ENCODE results near the gene MAP1B. TPM values are rescaled to one million over a fixed set of nuclear protein-coding genes. Genes with fewer than 3 reads are reported as not detected.

MAP1B gene
- total and polyA plus RNA-seq, 2 of the 4 experiments (the other 2 are of a cell fraction) = 41.1 to 183 TPM

DNA sequence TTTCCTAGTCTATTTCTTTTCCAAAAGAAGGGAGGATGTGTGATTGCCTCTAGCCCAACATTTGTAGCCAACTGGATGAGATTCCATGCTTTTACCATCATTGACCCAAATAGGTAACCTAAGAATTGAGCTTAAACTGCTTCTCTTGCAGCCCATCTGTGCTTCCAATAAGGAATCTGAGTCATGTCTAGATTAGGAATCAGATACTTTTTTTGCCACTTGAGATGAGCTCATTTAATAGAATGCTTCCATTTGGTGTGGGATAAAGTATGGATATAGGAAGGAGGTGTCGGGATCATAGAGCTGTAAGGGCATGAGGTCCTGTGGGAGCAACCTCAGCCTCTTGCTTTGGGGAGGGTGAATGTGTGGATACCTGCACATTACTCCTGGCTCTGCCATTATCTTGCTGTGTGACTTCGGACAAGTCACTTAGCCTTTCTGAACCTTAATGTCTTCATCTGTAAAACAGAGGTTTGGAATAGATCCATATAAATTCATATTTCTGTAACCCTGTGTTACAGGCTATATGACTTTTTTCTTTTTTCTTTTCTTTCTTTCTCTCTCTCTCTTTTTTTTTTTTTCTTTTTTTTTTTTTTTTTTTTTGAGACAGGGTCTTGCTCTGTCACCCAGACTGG, 56.2 kb downstream of the MAP1B start:
- H3K36me3 ChIP-seq (ENCODE audit: control insufficient read depth, insufficient read depth, low read length) = 0 out of 2 replicates have a peak, but pooled peaks cover 2% of the 10 kb centered on the region
- no peak overlapping the region for H4K91ac ChIP-seq (ENCODE audit: insufficient read depth, low read depth, low read length)
- peak overlapping the region; percentile 45 for H2BK5ac ChIP-seq (ENCODE audit: low read depth, low read length, poor library complexity, severe bottlenecking)
- H2AFZ ChIP-seq (replicated peaks; ENCODE audit: low read length, poor library complexity) = no peak overlapping the region
- H2BK15ac ChIP-seq (ENCODE audit: low read depth, low read length) = no peak overlapping the region; the same call in 2 of the 3 replicates
- peak overlapping the region; percentile 56; the same call in 1 of the 2 replicates for H2AK5ac ChIP-seq (ENCODE audit: low read depth, low read length)
- no peak for DNase-seq
- dilution Hi-C loops (cut with HindIII; ENCODE audit: low sequenced_read_pairs, unreplicated experiment) (no loop called here), intact Hi-C loops (cut with micrococcal nuclease) (no loop called here), in situ Hi-C loops (cut with MboI; ENCODE audit: low sequenced_read_pairs) (no loop called here)
- H3K4me1 ChIP-seq (ENCODE audit: control insufficient read depth, insufficient read depth, low read length) = peaks cover 36% of the 10 kb centered on the region
- peak overlapping the region; percentile 60; the same call in 1 of the 2 replicates for H3K23ac ChIP-seq (ENCODE audit: low read depth, low read length)
- peak overlapping the region; percentile 74 for H3K4ac ChIP-seq (ENCODE audit: low read depth, low read length)
- no peaks in the 10 kb centered on the region for H3K27me3 ChIP-seq (ENCODE audit: control insufficient read depth, insufficient read depth, low read length)
- ChIA-PET POLR2A (ENCODE audit: unreplicated experiment) (no interaction called here), CTCF (interaction anchor here (0.6 kb wide), 1 partner anchor 20 kb away, joined by 3 read pairs; no protein-coding TSS in a partner anchor)
- no peaks in the 10 kb centered on the region for H3K9me3 ChIP-seq (ENCODE audit: control insufficient read depth, insufficient read depth, low read length)
- H2BK120ac ChIP-seq (ENCODE audit: low read depth, low read length) = no peak overlapping the region
- H3K4me3 ChIP-seq (ENCODE audit: insufficient read depth, low read depth, low read length) = no peak overlapping the region
- BruUV-seq (replicated peaks) = no TSS peak
- H2AK9ac ChIP-seq (replicated peaks; ENCODE audit: low read depth, low read length, poor library complexity) = no peak overlapping the region
- 0 out of 2 replicates have a peak overlapping the region, but pooled peaks have one; percentile 50 for H3K14ac ChIP-seq (replicated peaks; ENCODE audit: low read depth, low read length)
- H4K5ac ChIP-seq (ENCODE audit: low read depth, low read length) = no peak overlapping the region
- no peak overlapping the region for H3K9ac ChIP-seq (ENCODE audit: low read depth, low read length)
- H3K4me2 ChIP-seq (ENCODE audit: low read depth, low read length) = no peak overlapping the region
- WGBS, 2 experiments (ENCODE audit: extremely low coverage in 2 of 2, insufficient read length in 1 of 2) = no CpG with 5 or more reads among the region's 2 CpGs
- ATAC-seq (ENCODE audit: low read depth) = no peak
- peaks cover 22% of the 10 kb centered on the region; the same call in 1 of the 2 replicates for H4K20me1 ChIP-seq (ENCODE audit: insufficient read depth, low read length)
- no peak overlapping the region for H3K27ac ChIP-seq (ENCODE audit: insufficient read depth, low read length)
- peaks cover 51% of the 10 kb centered on the region for H3K9me1 ChIP-seq (ENCODE audit: insufficient read depth, low read length)
- peak overlapping the region; percentile 25; the same call in 1 of the 2 replicates for H3K18ac ChIP-seq (ENCODE audit: low read depth, low read length)
- H3K79me1 ChIP-seq (ENCODE audit: low read depth in 1 of 2, low read length in 2 of 2) = peaks cover 36 to 89% of the 10 kb centered on the region in 2 experiments
- H4K8ac ChIP-seq (ENCODE audit: low read depth in 2 of 2, low read length in 2 of 2) = peak overlapping the region in 1 of 2 experiments; percentile 8; a peak in 1 of 4 replicates
- peak overlapping the region; percentile 60; the same call in 1 of the 2 replicates for H2BK20ac ChIP-seq (ENCODE audit: low read depth, low read length)
- no peak overlapping the region for H3K56ac ChIP-seq (ENCODE audit: extremely low read depth, insufficient read depth, low read length)
- no peak for TF ChIP-seq BHLHE40 (IDR thresholded peaks at IDR 0.05; ENCODE audit: low read depth, low read length)
- no peak for TF ChIP-seq FOS (IDR thresholded peaks at IDR 0.05; ENCODE audit: low read depth, low read length)
- no peak for TF ChIP-seq POLR2A (IDR thresholded peaks at IDR 0.05; ENCODE audit: low read depth, low read length)
- no peak for TF ChIP-seq CEBPB (IDR thresholded peaks at IDR 0.05; ENCODE audit: low read depth, low read length)
- TF ChIP-seq RAD21 (IDR thresholded peaks at IDR 0.05; ENCODE audit: low read length) = no peak
- TF ChIP-seq, protein P1, sequence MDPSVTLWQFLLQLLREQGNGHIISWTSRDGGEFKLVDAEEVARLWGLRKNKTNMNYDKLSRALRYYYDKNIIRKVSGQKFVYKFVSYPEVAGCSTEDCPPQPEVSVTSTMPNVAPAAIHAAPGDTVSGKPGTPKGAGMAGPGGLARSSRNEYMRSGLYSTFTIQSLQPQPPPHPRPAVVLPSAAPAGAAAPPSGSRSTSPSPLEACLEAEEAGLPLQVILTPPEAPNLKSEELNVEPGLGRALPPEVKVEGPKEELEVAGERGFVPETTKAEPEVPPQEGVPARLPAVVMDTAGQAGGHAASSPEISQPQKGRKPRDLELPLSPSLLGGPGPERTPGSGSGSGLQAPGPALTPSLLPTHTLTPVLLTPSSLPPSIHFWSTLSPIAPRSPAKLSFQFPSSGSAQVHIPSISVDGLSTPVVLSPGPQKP (IDR thresholded peaks at IDR 0.05; ENCODE audit: borderline replicate concordance, low read depth, low read length) = no peak
- TF ChIP-seq, protein P2, sequence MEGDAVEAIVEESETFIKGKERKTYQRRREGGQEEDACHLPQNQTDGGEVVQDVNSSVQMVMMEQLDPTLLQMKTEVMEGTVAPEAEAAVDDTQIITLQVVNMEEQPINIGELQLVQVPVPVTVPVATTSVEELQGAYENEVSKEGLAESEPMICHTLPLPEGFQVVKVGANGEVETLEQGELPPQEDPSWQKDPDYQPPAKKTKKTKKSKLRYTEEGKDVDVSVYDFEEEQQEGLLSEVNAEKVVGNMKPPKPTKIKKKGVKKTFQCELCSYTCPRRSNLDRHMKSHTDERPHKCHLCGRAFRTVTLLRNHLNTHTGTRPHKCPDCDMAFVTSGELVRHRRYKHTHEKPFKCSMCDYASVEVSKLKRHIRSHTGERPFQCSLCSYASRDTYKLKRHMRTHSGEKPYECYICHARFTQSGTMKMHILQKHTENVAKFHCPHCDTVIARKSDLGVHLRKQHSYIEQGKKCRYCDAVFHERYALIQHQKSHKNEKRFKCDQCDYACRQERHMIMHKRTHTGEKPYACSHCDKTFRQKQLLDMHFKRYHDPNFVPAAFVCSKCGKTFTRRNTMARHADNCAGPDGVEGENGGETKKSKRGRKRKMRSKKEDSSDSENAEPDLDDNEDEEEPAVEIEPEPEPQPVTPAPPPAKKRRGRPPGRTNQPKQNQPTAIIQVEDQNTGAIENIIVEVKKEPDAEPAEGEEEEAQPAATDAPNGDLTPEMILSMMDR (conservative IDR thresholded peaks at IDR 0.05; ENCODE audit: low read depth, low read length) = no peak
- TF ChIP-seq MAFK (IDR thresholded peaks at IDR 0.05; ENCODE audit: low read depth, low read length) = no peak
- TF ChIP-seq RFX5 (IDR thresholded peaks at IDR 0.05; ENCODE audit: low read depth, low read length) = no peak
- no peak for TF ChIP-seq SMC3 (IDR thresholded peaks at IDR 0.05; ENCODE audit: low read depth, low read length)
- TF ChIP-seq RCOR1 (IDR thresholded peaks at IDR 0.05; ENCODE audit: insufficient replicate concordance, low read length) = no peak
- no peak for TF ChIP-seq MXI1 (IDR thresholded peaks at IDR 0.05; ENCODE audit: borderline replicate concordance, low read depth, low read length)
- TF ChIP-seq MAZ (IDR thresholded peaks at IDR 0.05; ENCODE audit: borderline replicate concordance, low read depth, low read length) = no peak
- TF ChIP-seq CHD1 (IDR thresholded peaks at IDR 0.05; ENCODE audit: low read depth, low read length) = no peak
- no peak for TF ChIP-seq NFE2L2 (IDR thresholded peaks at IDR 0.05; ENCODE audit: low read depth, low read length)
